ENCODE measurements around the gene GATAD2B. TPM values are rescaled to one million over a fixed set of nuclear protein-coding genes. Genes with fewer than 3 reads are reported as not detected.

GATAD2B gene
- polyA plus RNA-seq, 2 of the 4 experiments (the other 2 are of a cell fraction) = 4.9 to 8.2 TPM

GRCh38 chr1:153776352-153776751 lies 146.4 kb downstream of the GATAD2B start:
- ChIA-PET POLR2A (interaction anchor here (1.1 kb wide), 1 partner anchor 214 kb away, joined by 3 read pairs; the partner anchor contains the start of gene RPS27), CTCF (interaction anchor here (0.8 kb wide), 1 partner anchor 170 kb away, joined by 3 read pairs; no protein-coding TSS in a partner anchor)
- Histone ChIP-seq H3K4me2 (peak overlapping the region; percentile 97), H3K4me1 (peaks cover 5% of the 10 kb centered on the region; the same call in 1 of the 3 replicates), H3K9me3 (no peaks in the 10 kb centered on the region), H3K4me3 (peak overlapping the region; percentile 52; the same call in 1 of the 3 replicates), H3K27ac (no peak overlapping the region)
- WGBS (ENCODE audit: missing lambda C conversion rate) = 81% methylated on average over 9 of the region's 10 CpGs
- DNase-seq (ENCODE audit: low read depth in 1 of 2, low spot score in 1 of 2) (no peak), ATAC-seq (peak; percentile 1 to 9; a peak in 4 of 6 replicates), FAIRE-seq (no peak)
- no peak for TF ChIP-seq USF2 (IDR thresholded peaks at IDR 0.05)
- TF ChIP-seq CTCF (IDR thresholded peaks at IDR 0.05) = no peak
- TF ChIP-seq ZSCAN20 (CRISPR knock-in tag; IDR thresholded peaks at IDR 0.05) = no peak
- TF ChIP-seq TFCP2L1 (CRISPR knock-in tag; IDR thresholded peaks at IDR 0.05) = no peak
- TF ChIP-seq KDM5A (IDR thresholded peaks at IDR 0.05) = no peak
- no peak for TF ChIP-seq HMGXB4 (CRISPR knock-in tag; IDR thresholded peaks at IDR 0.05; ENCODE audit: borderline replicate concordance)
- no peak for TF ChIP-seq NR3C1 (IDR thresholded peaks at IDR 0.05)
- TF ChIP-seq CBX2 (IDR thresholded peaks at IDR 0.05; ENCODE audit: borderline replicate concordance, low read depth) = no peak
- no peak for TF ChIP-seq ELK1 (IDR thresholded peaks at IDR 0.05; ENCODE audit: low read depth, low read length)
- no peak for TF ChIP-seq RCOR1 (IDR thresholded peaks at IDR 0.05; ENCODE audit: low read depth, low read length)
- TF ChIP-seq EHF (CRISPR knock-in tag; IDR thresholded peaks at IDR 0.05) = no peak
- no peak for TF ChIP-seq PBX3 (IDR thresholded peaks at IDR 0.05)
- TF ChIP-seq EHMT2 (IDR thresholded peaks at IDR 0.05; ENCODE audit: low read depth) = no peak
- no peak for TF ChIP-seq HOXB5 (CRISPR knock-in tag; IDR thresholded peaks at IDR 0.05)
- no peak for TF ChIP-seq POLR2AphosphoS2 (conservative IDR thresholded peaks at IDR 0.05; ENCODE audit: low read length)
- TF ChIP-seq TP53 (CRISPR knock-in tag; IDR thresholded peaks at IDR 0.05) = no peak
- no peak for TF ChIP-seq SREBF2 (IDR thresholded peaks at IDR 0.05)
- no peak for TF ChIP-seq MAFK (IDR thresholded peaks at IDR 0.05; ENCODE audit: partially characterized antibody)
